H1 (cell line): Measurements from ENCODE around the gene IER5. TPM values are rescaled to one million over a fixed set of nuclear protein-coding genes. Genes with fewer than 3 reads are reported as not detected.

Source experiments
- BACH1 ChIP-seq: IDR thresholded peaks from 2 replicates; pipeline ENCODE4 v1.6.1; 2012; ENCODE audit warnings: low read length, improper control_type of control experiment
- CBX8 ChIP-seq: fragments of 300-800, 300-1000 bp; sonication (generic); IDR thresholded peaks from 2 replicates; pipeline ENCODE4 v1.7.1; 2016; ENCODE audit warnings: low read depth, low read length, borderline replicate concordance
- HDAC2 ChIP-seq, 2 experiments: fragments of 300-600 bp in 1 of 2; sonication (generic) in 1 of 2; IDR thresholded peaks; 2 replicates each; pipeline ENCODE4 v1.6.1; 2011 to 2012; ENCODE audit warnings: low read depth in 2 of 2, low read length in 2 of 2, mild to moderate bottlenecking in 2 of 2, moderate library complexity in 2 of 2, borderline replicate concordance in 1 of 2, inconsistent platforms in 1 of 2
- KDM1A ChIP-seq: fragments of 200-600, 300-600 bp; sonication (generic); IDR thresholded peaks from 2 replicates; pipeline ENCODE4 v1.7.1; 2016; ENCODE audit warnings: mild to moderate bottlenecking, low read length, borderline replicate concordance
- NRF1 ChIP-seq: IDR thresholded peaks from 2 replicates; pipeline ENCODE4 v1.6.1; 2011; ENCODE audit warnings: mild to moderate bottlenecking, low read depth, low read length, improper control_type of control experiment
- SP1 ChIP-seq: IDR thresholded peaks from 2 replicates; pipeline ENCODE4 v1.6.1; 2011; ENCODE audit warnings: low read depth, low read length
- polyA plus RNA-seq, 7 experiments: library from polyadenylated mRNA; depleted of rRNA in 3 of 7; stranded (reverse) in 5 of 7; unstranded in 2 of 7; fragments of >200 nt in 5 of 7; fragments of 200-250 nt in 2 of 7; gene quantifications; 1 replicate in 5 of 7; 2 replicates in 1 of 7; 4 replicates in 1 of 7; pipeline versions ENCODE4 v1.2.1 to v1.2.3, GENCODE V29; 2011 to 2013; ENCODE audit warnings: missing spikeins in 2 of 7, mixed read lengths in 2 of 7
- total RNA-seq: library from RNA; stranded (reverse); fragmentation: NEBNext Ultra II Directional; extraction: Animal tissue kit (Norgen Biotek cat#: 25700); gene quantifications from 2 replicates; pipeline ENCODE4 v1.2.1, GENCODE V29; 2021
- TF ChIP-seq, protein P1 (sequence below): IDR thresholded peaks from 2 replicates; pipeline ENCODE4 v1.6.1; 2012; ENCODE audit warnings: inconsistent platforms

The IER5 gene
- total and polyA plus RNA-seq, 2 of the 8 experiments (the other 6 are each of a cell fraction or from before 2014, with no cell fraction given) = 3.5 to 7.7 TPM

- TF ChIP-seq CBX8 (no peak), SP1 (no peak), BACH1 (no peak), NRF1 (no peak), HDAC2 (IDR thresholded peaks at IDR 0.05; ENCODE audit: borderline replicate concordance in 1 of 2, low read depth in 2 of 2, low read length in 2 of 2) (no peak), KDM1A (no peak)
- TF ChIP-seq, protein P1, sequence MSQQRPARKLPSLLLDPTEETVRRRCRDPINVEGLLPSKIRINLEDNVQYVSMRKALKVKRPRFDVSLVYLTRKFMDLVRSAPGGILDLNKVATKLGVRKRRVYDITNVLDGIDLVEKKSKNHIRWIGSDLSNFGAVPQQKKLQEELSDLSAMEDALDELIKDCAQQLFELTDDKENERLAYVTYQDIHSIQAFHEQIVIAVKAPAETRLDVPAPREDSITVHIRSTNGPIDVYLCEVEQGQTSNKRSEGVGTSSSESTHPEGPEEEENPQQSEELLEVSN = no peak
Measured at GRCh38 chr1:181061487-181061886, 27.0 kb upstream of the IER5 start (continued).
